ENCODE results near the gene PUM2. TPM values are rescaled to one million over a fixed set of nuclear protein-coding genes. Genes with fewer than 3 reads are reported as not detected.

Gene PUM2
- total and polyA plus RNA-seq, 2 of the 8 experiments (the other 6 are each of a cell fraction or from before 2014, with no cell fraction given): 46.6 to 114 TPM

GRCh38 chr2:20353241-20353992, 2.8 kb upstream of the PUM2 start:
- Histone ChIP-seq H3K14ac (ENCODE audit: insufficient read length) (no peak overlapping the region), H3K9ac (replicated peaks in 1 of 4; ENCODE audit: extremely low read depth in 1 of 4, low read depth in 3 of 4, low read length in 3 of 4) (no peak overlapping the region), H4K5ac (ENCODE audit: insufficient read length, low read depth, low read length) (no peak overlapping the region), H3K27ac (ENCODE audit: low read depth, low read length) (no peak overlapping the region), H2BK15ac (ENCODE audit: low read length) (no peak overlapping the region), H3K9me3 (ENCODE audit: insufficient read depth in 2 of 2, low read depth in 1 of 2, low read length in 1 of 2) (no peaks in the 10 kb centered on the region), H3K4me3 (ENCODE audit: extremely low read depth in 1 of 4, insufficient read depth in 2 of 4, low read depth in 3 of 4, low read length in 4 of 4) (no peak overlapping the region), H3K18ac (ENCODE audit: extremely low read depth, low read length) (no peak overlapping the region), H2BK12ac (ENCODE audit: low read depth, low read length) (no peak overlapping the region), H3K23me2 (ENCODE audit: low read depth, low read length) (peaks cover 8% of the 10 kb centered on the region), H2BK120ac (replicated peaks; ENCODE audit: low read depth, low read length) (no peak overlapping the region), H4K8ac (ENCODE audit: extremely low read depth, insufficient read depth, low read length) (no peak overlapping the region), H2BK5ac (ENCODE audit: low read depth, low read length) (no peak overlapping the region), H2BK20ac (ENCODE audit: low read length) (no peak overlapping the region), H3K27me3 (replicated peaks in 1 of 4; ENCODE audit: control insufficient read depth in 3 of 4, extremely low read depth in 1 of 4, insufficient read depth in 3 of 4, low read length in 3 of 4) (no peaks in the 10 kb centered on the region), H3K56ac (replicated peaks; ENCODE audit: insufficient read length, low read depth, low read length) (no peak overlapping the region), H4K91ac (replicated peaks; ENCODE audit: insufficient read length, low read length) (no peak overlapping the region), H2AFZ (ENCODE audit: low read length) (no peak overlapping the region; the same call in 1 of the 2 replicates), H3K23ac (ENCODE audit: insufficient read length) (no peak overlapping the region), H3K79me2 (ENCODE audit: control insufficient read depth in 1 of 2, insufficient read depth in 2 of 2, low read length in 2 of 2) (peaks cover 15 to 17% of the 10 kb centered on the region in 2 experiments), H2AK5ac (ENCODE audit: low read depth, low read length) (no peak overlapping the region), H4K20me1 (replicated peaks in 1 of 2; ENCODE audit: control insufficient read depth in 1 of 2, insufficient read depth in 2 of 2, low read length in 2 of 2) (peaks cover 0 to 2% of the 10 kb centered on the region in 2 experiments), H3K36me3 (ENCODE audit: control insufficient read depth in 2 of 4, insufficient read depth in 4 of 4, low read length in 3 of 4) (peaks cover 0 to 3% (median 0%) of the 10 kb centered on the region in 4 experiments; a peak in 1 of 8 replicates), H3K79me1 (ENCODE audit: low read depth, low read length) (no peaks in the 10 kb centered on the region; the same call in 1 of the 2 replicates), H3K4me1 (replicated peaks in 1 of 4; ENCODE audit: control insufficient read depth in 3 of 4, insufficient read depth in 4 of 4, low read length in 3 of 4) (peaks cover 3 to 11% (median 10%) of the 10 kb centered on the region in 4 experiments), H3K4me2 (ENCODE audit: insufficient read depth in 1 of 2, low read depth in 2 of 2, low read length in 2 of 2) (no peak overlapping the region; a peak in 1 of 4 replicates), H3K4ac (replicated peaks; ENCODE audit: insufficient read length, low read depth, low read length) (no peak overlapping the region)
- no peak for FAIRE-seq
- CTCF ChIA-PET (ENCODE audit: partially characterized antibody): interaction anchor here (1.4 to 4.3 kb wide), 4 partner anchors 26 to 69 kb away, joined by 5 to 24 read pairs (median 8); no protein-coding TSS in a partner anchor
- 83% methylated on average over 9 of the region's 9 CpGs; no CpG with 5 or more reads in 1 of the 2 experiments for WGBS, 2 experiments (ENCODE audit: extremely low coverage in 1 of 2, insufficient coverage in 1 of 2, insufficient read length in 1 of 2, insufficient replicate concordance in 2 of 2, low coverage in 1 of 2, low lambda C conversion rate in 2 of 2, missing lambda C conversion rate in 1 of 2)
- DNase-seq (ENCODE audit: low read depth in 1 of 2, low spot score in 2 of 2): no peak
- POLR2A ChIA-PET (ENCODE audit: partially characterized antibody): interaction anchor here (0.7 to 3.1 kb wide), 5 partner anchors 11 to 217 kb away, joined by 3 to 13 read pairs (median 4); partner anchors contain the start of genes RHOB and SDC1
- TF ChIP-seq PHF8 (conservative IDR thresholded peaks at IDR 0.05; ENCODE audit: low read depth, low read length) (no peak), TEAD4 (IDR thresholded peaks at IDR 0.05; ENCODE audit: low read depth, low read length) (no peak), GABPA (IDR thresholded peaks at IDR 0.05; ENCODE audit: borderline replicate concordance, insufficient read depth, low read length) (no peak), CHD1 (IDR thresholded peaks at IDR 0.05; ENCODE audit: low read depth, low read length) (no peak), SRF (IDR thresholded peaks at IDR 0.05; ENCODE audit: low read depth, low read length) (no peak), NANOG (IDR thresholded peaks at IDR 0.05; ENCODE audit: insufficient read depth, low read depth, low read length, poor library complexity, severe bottlenecking) (no peak), RFX5 (IDR thresholded peaks at IDR 0.05; ENCODE audit: borderline replicate concordance, low read depth, low read length) (no peak), CTCF (IDR thresholded peaks at IDR 0.05; ENCODE audit: control extremely low read depth in 1 of 3, insufficient read depth in 1 of 3, low read depth in 1 of 3, low read length in 3 of 3) (no peak), SAP30 (IDR thresholded peaks at IDR 0.05; ENCODE audit: insufficient read depth, insufficient replicate concordance, low read length) (no peak)

Measured in H1 (cell line).